SK-N-SH (cell line): ENCODE results near the gene SERPIND1. TPM values are rescaled to one million over a fixed set of nuclear protein-coding genes. Genes with fewer than 3 reads are reported as not detected.

Experiments
- CTCF ChIA-PET: fragments of 300-600, 350-600 bp; formaldehyde crosslinking; extraction: SDS; loops from one replicate; lab custom pipeline; 2021; lab: Yijun Ruan, JAX
- POLR2A ChIA-PET: fragments of 350-600 bp; sonication (Branson Sonifier 250); formaldehyde crosslinking; extraction: SDS; loops from one replicate; lab custom pipeline; 2020; ENCODE audit warnings: antibody characterized with exemption, inconsistent platforms; lab: Yijun Ruan, JAX
- DNase-seq: peaks from one replicate; pipeline ENCODE4 v3.0.0; 2012
- H2AFZ ChIP-seq: fragments of 200-600 bp; sonication (generic); 2 replicates; pipeline ENCODE4 v1.8.1; 2016; ENCODE audit warnings: antibody characterized with exemption, mild to moderate bottlenecking, low read depth
- H3F3A ChIP-seq: fragments of 200-600 bp; sonication (generic); replicated peaks from 2 replicates; pipeline ENCODE3; 2016; ENCODE audit warnings: antibody characterized with exemption, mild to moderate bottlenecking; ENCODE audit not compliant: insufficient read depth
- H3K27ac ChIP-seq, 2 experiments: fragments of 200-500 bp in 1 of 2; fragments of 200-600 bp in 1 of 2; sonication (Bioruptor generic) in 1 of 2; sonication (generic), shearing (Covaris generic) in 1 of 2; 2 replicates each; pipeline versions ENCODE4 v1.5.1 to v1.6.1; 2014 to 2016; ENCODE audit warnings: low read depth in 2 of 2, inconsistent platforms in 1 of 2, low read length in 1 of 2, mild to moderate bottlenecking in 1 of 2, mixed read lengths in 1 of 2
- H3K27me3 ChIP-seq: fragments of 200-600 bp; sonication (generic), shearing (Covaris generic); 2 replicates; pipeline ENCODE4 v1.6.1; 2016; ENCODE audit warnings: mixed run types; ENCODE audit not compliant: insufficient read depth
- H3K36me3 ChIP-seq, 2 experiments: fragments of 200-500 bp in 1 of 2; fragments of 200-600 bp in 1 of 2; sonication (Bioruptor generic) in 1 of 2; sonication (generic) in 1 of 2; replicated peaks in 1 of 2; 2 replicates each; pipeline versions ENCODE3 to v1.5.1; 2014 to 2016; ENCODE audit warnings: low read length in 1 of 2, mild to moderate bottlenecking in 1 of 2; ENCODE audit not compliant: insufficient read depth in 2 of 2, control insufficient read depth in 1 of 2
- H3K4me1 ChIP-seq, 2 experiments: fragments of 200-500 bp in 1 of 2; fragments of 200-600 bp in 1 of 2; sonication (Bioruptor generic) in 1 of 2; sonication (generic), shearing (Covaris generic) in 1 of 2; 2 replicates each; pipeline versions ENCODE4 v1.5.1 to v1.6.1; 2014 to 2016; ENCODE audit warnings: low read depth in 1 of 2, low read length in 1 of 2, mixed run types in 1 of 2; ENCODE audit not compliant: insufficient read depth in 2 of 2, control insufficient read depth in 1 of 2
- H3K4me2 ChIP-seq: fragments of 200-600 bp; sonication (generic), shearing (Covaris generic); 2 replicates; pipeline ENCODE4 v1.6.1; 2017; ENCODE audit warnings: mixed run types
- H3K4me3 ChIP-seq, 2 experiments: fragments of 200-500 bp in 1 of 2; fragments of 200-600 bp in 1 of 2; sonication (Bioruptor generic) in 1 of 2; sonication (generic), shearing (Covaris generic) in 1 of 2; 2 replicates each; pipeline versions ENCODE4 v1.5.1 to v1.8.1; 2014 to 2016; ENCODE audit warnings: low read depth in 2 of 2, inconsistent platforms in 1 of 2, low read length in 1 of 2, mild to moderate bottlenecking in 1 of 2, mixed read lengths in 1 of 2, moderate library complexity in 1 of 2
- H3K79me2 ChIP-seq: fragments of 200-600 bp; sonication (generic); 2 replicates; pipeline ENCODE4 v1.8.1; 2017; ENCODE audit warnings: mild to moderate bottlenecking; ENCODE audit not compliant: insufficient read depth
- H3K9ac ChIP-seq: fragments of 200-600 bp; sonication (generic); 2 replicates; pipeline ENCODE4 v1.6.1; 2017; ENCODE audit warnings: mixed run types
- H3K9me2 ChIP-seq: fragments of 200-600 bp; sonication (generic); 2 replicates; pipeline ENCODE4 v1.6.1; 2017; ENCODE audit warnings: mixed run types
- H3K9me3 ChIP-seq: fragments of 200-600 bp; sonication (generic); 2 replicates; pipeline ENCODE4 v1.6.1; 2017; ENCODE audit warnings: mixed run types, mild to moderate bottlenecking, moderate library complexity
- H4K20me1 ChIP-seq: fragments of 200-600 bp; sonication (generic); 2 replicates; pipeline ENCODE4 v1.6.1; 2017; ENCODE audit warnings: mild to moderate bottlenecking, mixed run types; ENCODE audit not compliant: insufficient read depth
- EP300 ChIP-seq, 2 experiments: IDR thresholded peaks; 2 replicates each; pipeline versions ENCODE4 v1.4.0 to v1.6.1; 2012; ENCODE audit warnings: borderline replicate concordance in 1 of 2, low read depth in 1 of 2, low read length in 1 of 2
- FOXM1 ChIP-seq: IDR thresholded peaks from 2 replicates; pipeline ENCODE4 v1.4.0; 2012; ENCODE audit warnings: low read depth, mild to moderate bottlenecking
- GABPA ChIP-seq: IDR thresholded peaks from 2 replicates; pipeline ENCODE4 v1.4.0; 2012; ENCODE audit warnings: low read depth, mild to moderate bottlenecking
- JUND ChIP-seq: IDR thresholded peaks from 2 replicates; pipeline ENCODE4 v1.4.0; 2012
- NFIC ChIP-seq: IDR thresholded peaks from 2 replicates; pipeline ENCODE4 v1.4.0; 2012; ENCODE audit warnings: borderline replicate concordance
- NRF1 ChIP-seq: IDR thresholded peaks from 2 replicates; pipeline ENCODE4 v1.6.1; 2012; ENCODE audit warnings: low read depth, mild to moderate bottlenecking, low read length
- POLR2AphosphoS5 ChIP-seq: IDR thresholded peaks from 2 replicates; pipeline ENCODE4 v1.6.1; 2012; ENCODE audit warnings: low read depth, low read length
- RAD21 ChIP-seq: IDR thresholded peaks from 2 replicates; pipeline ENCODE4 v1.6.1; 2012; ENCODE audit warnings: mild to moderate bottlenecking, low read length
- RXRA ChIP-seq: IDR thresholded peaks from 2 replicates; pipeline ENCODE4 v1.4.0; 2012; ENCODE audit warnings: low read depth, mild to moderate bottlenecking, borderline replicate concordance
- SMC3 ChIP-seq: IDR thresholded peaks from 2 replicates; pipeline ENCODE4 v1.6.1; 2012; ENCODE audit warnings: low read depth, low read length, improper control_type of control experiment
- TAF1 ChIP-seq: IDR thresholded peaks from 2 replicates; pipeline ENCODE4 v1.6.1; 2012; ENCODE audit warnings: low read depth, mild to moderate bottlenecking, low read length, moderate library complexity, borderline replicate concordance
- WGBS: methylation state at CpG from one replicate; pipeline ENCODE4 v1.1.6; 2017; ENCODE audit warnings: low lambda C conversion rate; 5-methylcytosine and 5-hydroxymethylcytosine counted together
- polyA plus RNA-seq, 3 experiments: library from polyadenylated mRNA; depleted of rRNA; stranded (reverse); fragments of >200 nt; gene quantifications; 2 replicates each; pipeline ENCODE4 v1.2.3, GENCODE V29; 2012
- TF ChIP-seq, protein P1 (sequence below): IDR thresholded peaks from 2 replicates; pipeline ENCODE4; 2012
- TF ChIP-seq, protein P2 (sequence below): fragments of 150-350 bp; IDR thresholded peaks from 2 replicates; pipeline ENCODE4 v1.6.1; 2016; ENCODE audit warnings: mild to moderate bottlenecking, low read depth, low read length
- TF ChIP-seq, protein P3 (sequence below): fragments of 200-600 bp; sonication (generic); IDR thresholded peaks from 2 replicates; pipeline ENCODE4 v1.6.1; 2017; ENCODE audit warnings: antibody characterized with exemption, mild to moderate bottlenecking, moderate library complexity
- TF ChIP-seq, protein P4 (sequence below): IDR thresholded peaks from 2 replicates; pipeline ENCODE4 v1.6.1; 2012; ENCODE audit warnings: mild to moderate bottlenecking, low read depth, low read length, moderate library complexity
- TF ChIP-seq, protein P5 (sequence below): IDR thresholded peaks from 2 replicates; pipeline ENCODE4 v1.4.0; 2012; ENCODE audit warnings: low read depth, borderline replicate concordance

Gene SERPIND1
- polyA plus RNA-seq, 1 of the 3 experiments (the other 2 are of a cell fraction), result not detected

DNA sequence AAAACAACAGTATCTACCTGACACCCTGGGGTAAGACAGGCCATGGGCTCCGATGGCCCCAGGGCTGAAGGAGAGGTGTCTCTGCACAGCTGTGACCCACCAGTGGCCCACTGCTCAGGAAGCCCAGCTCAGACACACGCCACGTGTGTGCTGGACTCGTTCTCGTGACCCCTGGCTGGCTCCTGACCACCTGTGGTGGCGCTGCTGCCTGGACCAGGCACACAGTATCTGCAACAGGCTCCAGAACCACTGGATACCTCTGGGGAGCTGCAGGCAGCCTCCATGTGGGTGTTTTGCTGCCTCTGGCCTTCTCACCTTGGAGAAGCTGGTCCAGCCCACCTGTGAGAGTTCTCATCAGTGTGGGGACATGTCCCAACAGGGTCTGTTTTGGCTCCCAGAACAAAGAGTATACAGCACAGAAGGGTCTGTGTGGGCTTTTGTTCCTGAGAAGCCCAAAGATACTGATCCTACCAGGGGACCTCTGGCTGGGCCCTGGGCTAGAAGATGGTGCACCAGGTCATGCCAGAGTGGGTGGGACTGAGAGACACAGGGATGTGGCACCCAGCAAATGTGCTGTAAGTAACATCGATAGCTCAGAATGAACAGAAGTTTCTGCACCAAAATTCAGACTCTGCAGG, 21.7 kb upstream of the SERPIND1 start:
- H3K79me2 ChIP-seq, result no peaks in the 10 kb centered on the region
- H3K27ac ChIP-seq, result no peak overlapping the region
- DNase-seq, result no peak
- no peaks in the 10 kb centered on the region; the same call in 1 of the 2 replicates for H4K20me1 ChIP-seq
- no peaks in the 10 kb centered on the region for H3F3A ChIP-seq
- no peak overlapping the region for H3K4me2 ChIP-seq
- CTCF ChIA-PET, result interaction anchor here (4.7 kb wide), 1 partner anchor 10 kb away, joined by 29 read pairs; no protein-coding TSS in a partner anchor
- 100% methylated on average over 6 of the region's 7 CpGs for WGBS
- H3K4me1 ChIP-seq, result peaks cover 0 to 4% of the 10 kb centered on the region in 2 experiments; a peak in 1 of 4 replicates
- no peaks in the 10 kb centered on the region for H3K27me3 ChIP-seq
- no peaks in the 10 kb centered on the region for H3K9me2 ChIP-seq
- TF ChIP-seq, protein P1, sequence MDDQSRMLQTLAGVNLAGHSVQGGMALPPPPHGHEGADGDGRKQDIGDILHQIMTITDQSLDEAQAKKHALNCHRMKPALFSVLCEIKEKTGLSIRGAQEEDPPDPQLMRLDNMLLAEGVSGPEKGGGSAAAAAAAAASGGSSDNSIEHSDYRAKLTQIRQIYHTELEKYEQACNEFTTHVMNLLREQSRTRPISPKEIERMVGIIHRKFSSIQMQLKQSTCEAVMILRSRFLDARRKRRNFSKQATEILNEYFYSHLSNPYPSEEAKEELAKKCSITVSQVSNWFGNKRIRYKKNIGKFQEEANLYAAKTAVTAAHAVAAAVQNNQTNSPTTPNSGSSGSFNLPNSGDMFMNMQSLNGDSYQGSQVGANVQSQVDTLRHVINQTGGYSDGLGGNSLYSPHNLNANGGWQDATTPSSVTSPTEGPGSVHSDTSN, result no peak
- TF ChIP-seq EP300 (IDR thresholded peaks at IDR 0.05; ENCODE audit: borderline replicate concordance in 1 of 2, low read depth in 1 of 2, low read length in 1 of 2) (no peak), SMC3 (no peak), GABPA (no peak), FOXM1 (no peak), POLR2AphosphoS5 (no peak), TAF1 (no peak), RXRA (no peak), NFIC (no peak), RAD21 (no peak), NRF1 (no peak), JUND (no peak)
- TF ChIP-seq, protein P2, sequence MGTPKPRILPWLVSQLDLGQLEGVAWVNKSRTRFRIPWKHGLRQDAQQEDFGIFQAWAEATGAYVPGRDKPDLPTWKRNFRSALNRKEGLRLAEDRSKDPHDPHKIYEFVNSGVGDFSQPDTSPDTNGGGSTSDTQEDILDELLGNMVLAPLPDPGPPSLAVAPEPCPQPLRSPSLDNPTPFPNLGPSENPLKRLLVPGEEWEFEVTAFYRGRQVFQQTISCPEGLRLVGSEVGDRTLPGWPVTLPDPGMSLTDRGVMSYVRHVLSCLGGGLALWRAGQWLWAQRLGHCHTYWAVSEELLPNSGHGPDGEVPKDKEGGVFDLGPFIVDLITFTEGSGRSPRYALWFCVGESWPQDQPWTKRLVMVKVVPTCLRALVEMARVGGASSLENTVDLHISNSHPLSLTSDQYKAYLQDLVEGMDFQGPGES, result no peak
- TF ChIP-seq, protein P3, sequence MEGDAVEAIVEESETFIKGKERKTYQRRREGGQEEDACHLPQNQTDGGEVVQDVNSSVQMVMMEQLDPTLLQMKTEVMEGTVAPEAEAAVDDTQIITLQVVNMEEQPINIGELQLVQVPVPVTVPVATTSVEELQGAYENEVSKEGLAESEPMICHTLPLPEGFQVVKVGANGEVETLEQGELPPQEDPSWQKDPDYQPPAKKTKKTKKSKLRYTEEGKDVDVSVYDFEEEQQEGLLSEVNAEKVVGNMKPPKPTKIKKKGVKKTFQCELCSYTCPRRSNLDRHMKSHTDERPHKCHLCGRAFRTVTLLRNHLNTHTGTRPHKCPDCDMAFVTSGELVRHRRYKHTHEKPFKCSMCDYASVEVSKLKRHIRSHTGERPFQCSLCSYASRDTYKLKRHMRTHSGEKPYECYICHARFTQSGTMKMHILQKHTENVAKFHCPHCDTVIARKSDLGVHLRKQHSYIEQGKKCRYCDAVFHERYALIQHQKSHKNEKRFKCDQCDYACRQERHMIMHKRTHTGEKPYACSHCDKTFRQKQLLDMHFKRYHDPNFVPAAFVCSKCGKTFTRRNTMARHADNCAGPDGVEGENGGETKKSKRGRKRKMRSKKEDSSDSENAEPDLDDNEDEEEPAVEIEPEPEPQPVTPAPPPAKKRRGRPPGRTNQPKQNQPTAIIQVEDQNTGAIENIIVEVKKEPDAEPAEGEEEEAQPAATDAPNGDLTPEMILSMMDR, result no peak
- TF ChIP-seq, protein P4, sequence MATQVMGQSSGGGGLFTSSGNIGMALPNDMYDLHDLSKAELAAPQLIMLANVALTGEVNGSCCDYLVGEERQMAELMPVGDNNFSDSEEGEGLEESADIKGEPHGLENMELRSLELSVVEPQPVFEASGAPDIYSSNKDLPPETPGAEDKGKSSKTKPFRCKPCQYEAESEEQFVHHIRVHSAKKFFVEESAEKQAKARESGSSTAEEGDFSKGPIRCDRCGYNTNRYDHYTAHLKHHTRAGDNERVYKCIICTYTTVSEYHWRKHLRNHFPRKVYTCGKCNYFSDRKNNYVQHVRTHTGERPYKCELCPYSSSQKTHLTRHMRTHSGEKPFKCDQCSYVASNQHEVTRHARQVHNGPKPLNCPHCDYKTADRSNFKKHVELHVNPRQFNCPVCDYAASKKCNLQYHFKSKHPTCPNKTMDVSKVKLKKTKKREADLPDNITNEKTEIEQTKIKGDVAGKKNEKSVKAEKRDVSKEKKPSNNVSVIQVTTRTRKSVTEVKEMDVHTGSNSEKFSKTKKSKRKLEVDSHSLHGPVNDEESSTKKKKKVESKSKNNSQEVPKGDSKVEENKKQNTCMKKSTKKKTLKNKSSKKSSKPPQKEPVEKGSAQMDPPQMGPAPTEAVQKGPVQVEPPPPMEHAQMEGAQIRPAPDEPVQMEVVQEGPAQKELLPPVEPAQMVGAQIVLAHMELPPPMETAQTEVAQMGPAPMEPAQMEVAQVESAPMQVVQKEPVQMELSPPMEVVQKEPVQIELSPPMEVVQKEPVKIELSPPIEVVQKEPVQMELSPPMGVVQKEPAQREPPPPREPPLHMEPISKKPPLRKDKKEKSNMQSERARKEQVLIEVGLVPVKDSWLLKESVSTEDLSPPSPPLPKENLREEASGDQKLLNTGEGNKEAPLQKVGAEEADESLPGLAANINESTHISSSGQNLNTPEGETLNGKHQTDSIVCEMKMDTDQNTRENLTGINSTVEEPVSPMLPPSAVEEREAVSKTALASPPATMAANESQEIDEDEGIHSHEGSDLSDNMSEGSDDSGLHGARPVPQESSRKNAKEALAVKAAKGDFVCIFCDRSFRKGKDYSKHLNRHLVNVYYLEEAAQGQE, result no peak
- TF ChIP-seq, protein P5, sequence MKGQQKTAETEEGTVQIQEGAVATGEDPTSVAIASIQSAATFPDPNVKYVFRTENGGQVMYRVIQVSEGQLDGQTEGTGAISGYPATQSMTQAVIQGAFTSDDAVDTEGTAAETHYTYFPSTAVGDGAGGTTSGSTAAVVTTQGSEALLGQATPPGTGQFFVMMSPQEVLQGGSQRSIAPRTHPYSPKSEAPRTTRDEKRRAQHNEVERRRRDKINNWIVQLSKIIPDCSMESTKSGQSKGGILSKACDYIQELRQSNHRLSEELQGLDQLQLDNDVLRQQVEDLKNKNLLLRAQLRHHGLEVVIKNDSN, result no peak
- no peak overlapping the region for H2AFZ ChIP-seq
- H3K9ac ChIP-seq, result no peak overlapping the region
- POLR2A ChIA-PET, result no interaction called here
- no peak overlapping the region for H3K4me3 ChIP-seq
- H3K9me3 ChIP-seq, result no peaks in the 10 kb centered on the region
- peaks cover 5 to 26% of the 10 kb centered on the region in 2 experiments for H3K36me3 ChIP-seq
